Measurements from ENCODE around the gene APOL4. TPM values are rescaled to one million over a fixed set of nuclear protein-coding genes. Genes with fewer than 3 reads are reported as not detected.
A peak's percentile ranks its signal among the peaks of the same experiment; 100 is the strongest.

The APOL4 gene
- total RNA-seq, 1 experiment from 2014 or later = 1.6 TPM

DNA sequence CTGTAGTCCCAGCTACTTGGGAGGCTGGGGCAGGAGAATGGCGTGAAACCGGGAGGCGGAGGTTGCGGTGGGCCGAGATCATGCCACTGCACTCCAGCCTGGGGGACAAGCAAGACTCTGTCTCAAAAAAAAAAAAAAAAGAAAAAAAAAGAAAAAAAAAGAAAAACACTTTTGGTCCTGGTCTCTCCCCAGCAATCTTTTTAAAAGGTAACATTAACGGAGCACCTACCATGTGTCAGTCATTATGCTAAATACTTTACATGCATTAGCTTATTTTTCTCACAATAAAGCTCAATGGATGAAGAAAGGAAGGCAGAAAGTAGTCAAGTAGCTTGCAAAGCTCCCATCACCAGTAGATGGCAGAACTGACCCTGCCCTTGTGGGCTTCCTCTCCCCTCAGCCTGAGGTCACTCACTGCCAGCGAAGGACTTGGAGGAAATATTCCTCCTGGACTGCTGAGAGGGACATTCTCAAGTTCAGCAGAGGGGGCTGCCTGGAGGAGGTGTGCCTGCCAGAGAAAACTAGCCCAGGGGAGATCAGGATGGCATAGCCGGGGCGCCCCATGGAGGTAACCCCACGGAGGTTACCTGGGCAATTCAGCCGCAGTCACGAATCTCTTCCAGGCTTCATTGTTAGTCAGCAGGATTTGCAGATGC, 56.6 kb downstream of the APOL4 start:
- Histone ChIP-seq H3K9me3 (ENCODE audit: low read depth, low read length, poor library complexity, severe bottlenecking) (no peaks in the 10 kb centered on the region), H3K27me3 (replicated peaks; ENCODE audit: insufficient read depth, low read depth, low read length, poor library complexity) (no peaks in the 10 kb centered on the region), H3K27ac (ENCODE audit: low read depth, low read length, poor library complexity, severe bottlenecking) (no peak overlapping the region), H3K36me3 (ENCODE audit: insufficient read depth, low read length, poor library complexity, severe bottlenecking) (no peaks in the 10 kb centered on the region), H3K4me1 (ENCODE audit: insufficient read depth, low read length, poor library complexity, severe bottlenecking) (no peaks in the 10 kb centered on the region), H3K4me3 (ENCODE audit: low read depth, low read length, poor library complexity, severe bottlenecking) (no peak overlapping the region)
- intact Hi-C loops (cut with micrococcal nuclease; ENCODE audit: unreplicated experiment) = loop anchor here (5.0 kb wide), 3 partner anchors 37 to 142 kb away; no protein-coding TSS in a partner anchor
- no TSS peak for BruUV-seq (replicated peaks)
- peak; percentile 69 for DNase-seq (ENCODE audit: low spot score)
- TF ChIP-seq, protein P1, sequence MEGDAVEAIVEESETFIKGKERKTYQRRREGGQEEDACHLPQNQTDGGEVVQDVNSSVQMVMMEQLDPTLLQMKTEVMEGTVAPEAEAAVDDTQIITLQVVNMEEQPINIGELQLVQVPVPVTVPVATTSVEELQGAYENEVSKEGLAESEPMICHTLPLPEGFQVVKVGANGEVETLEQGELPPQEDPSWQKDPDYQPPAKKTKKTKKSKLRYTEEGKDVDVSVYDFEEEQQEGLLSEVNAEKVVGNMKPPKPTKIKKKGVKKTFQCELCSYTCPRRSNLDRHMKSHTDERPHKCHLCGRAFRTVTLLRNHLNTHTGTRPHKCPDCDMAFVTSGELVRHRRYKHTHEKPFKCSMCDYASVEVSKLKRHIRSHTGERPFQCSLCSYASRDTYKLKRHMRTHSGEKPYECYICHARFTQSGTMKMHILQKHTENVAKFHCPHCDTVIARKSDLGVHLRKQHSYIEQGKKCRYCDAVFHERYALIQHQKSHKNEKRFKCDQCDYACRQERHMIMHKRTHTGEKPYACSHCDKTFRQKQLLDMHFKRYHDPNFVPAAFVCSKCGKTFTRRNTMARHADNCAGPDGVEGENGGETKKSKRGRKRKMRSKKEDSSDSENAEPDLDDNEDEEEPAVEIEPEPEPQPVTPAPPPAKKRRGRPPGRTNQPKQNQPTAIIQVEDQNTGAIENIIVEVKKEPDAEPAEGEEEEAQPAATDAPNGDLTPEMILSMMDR (conservative IDR thresholded peaks at IDR 0.05; ENCODE audit: low read depth, low read length) = peak; percentile 77
- TF ChIP-seq EZH2 (IDR thresholded peaks at IDR 0.05; ENCODE audit: borderline replicate concordance, low read depth, low read length, poor library complexity, severe bottlenecking) = no peak
- CTCF ChIA-PET = interaction anchor here (0.7 to 1.3 kb wide), 6 partner anchors 9 to 795 kb away, joined by 3 to 10 read pairs (median 4); partner anchors contain the start of gene APOL2
- POLR2A ChIA-PET (ENCODE audit: low non-redundant PET) = no interaction called here

DNA sequence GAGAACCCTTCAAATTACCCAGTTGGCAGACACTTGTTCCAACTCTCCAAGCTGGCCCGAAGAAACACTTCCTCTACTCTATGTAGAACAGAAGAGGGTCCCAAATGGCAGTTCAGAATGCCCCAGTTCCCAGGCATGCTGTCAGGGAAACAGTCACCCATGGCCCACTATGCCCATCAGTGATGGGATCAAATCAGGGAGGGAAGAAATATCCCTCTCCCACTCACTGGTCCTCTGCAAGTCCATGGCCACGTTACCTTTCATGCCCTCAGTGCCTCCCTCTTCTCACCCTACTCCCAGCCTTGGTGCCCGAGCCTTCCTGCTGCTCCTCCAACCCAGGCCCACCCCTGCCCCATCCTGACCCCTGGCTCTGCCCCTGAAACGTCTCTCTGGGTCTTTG, 57.7 kb downstream of the APOL4 start:
- POLR2A ChIA-PET (ENCODE audit: low non-redundant PET) = no interaction called here
- DNase-seq (ENCODE audit: low spot score) = no peak
- H3K4me1 ChIP-seq (ENCODE audit: insufficient read depth, low read length, poor library complexity, severe bottlenecking) = no peaks in the 10 kb centered on the region
- CTCF ChIA-PET = no interaction called here
- no peak overlapping the region for H3K27ac ChIP-seq (ENCODE audit: low read depth, low read length, poor library complexity, severe bottlenecking)
- no peaks in the 10 kb centered on the region for H3K36me3 ChIP-seq (ENCODE audit: insufficient read depth, low read length, poor library complexity, severe bottlenecking)
- no peak overlapping the region for H3K4me3 ChIP-seq (ENCODE audit: low read depth, low read length, poor library complexity, severe bottlenecking)
- no peak for TF ChIP-seq EZH2 (IDR thresholded peaks at IDR 0.05; ENCODE audit: borderline replicate concordance, low read depth, low read length, poor library complexity, severe bottlenecking)
- TF ChIP-seq, protein P1 (conservative IDR thresholded peaks at IDR 0.05; ENCODE audit: low read depth, low read length) = no peak
- BruUV-seq (replicated peaks) = no TSS peak
- H3K27me3 ChIP-seq (replicated peaks; ENCODE audit: insufficient read depth, low read depth, low read length, poor library complexity) = no peaks in the 10 kb centered on the region
- H3K9me3 ChIP-seq (ENCODE audit: low read depth, low read length, poor library complexity, severe bottlenecking) = no peaks in the 10 kb centered on the region
- intact Hi-C loops (cut with micrococcal nuclease; ENCODE audit: unreplicated experiment) = no loop called here

DNA sequence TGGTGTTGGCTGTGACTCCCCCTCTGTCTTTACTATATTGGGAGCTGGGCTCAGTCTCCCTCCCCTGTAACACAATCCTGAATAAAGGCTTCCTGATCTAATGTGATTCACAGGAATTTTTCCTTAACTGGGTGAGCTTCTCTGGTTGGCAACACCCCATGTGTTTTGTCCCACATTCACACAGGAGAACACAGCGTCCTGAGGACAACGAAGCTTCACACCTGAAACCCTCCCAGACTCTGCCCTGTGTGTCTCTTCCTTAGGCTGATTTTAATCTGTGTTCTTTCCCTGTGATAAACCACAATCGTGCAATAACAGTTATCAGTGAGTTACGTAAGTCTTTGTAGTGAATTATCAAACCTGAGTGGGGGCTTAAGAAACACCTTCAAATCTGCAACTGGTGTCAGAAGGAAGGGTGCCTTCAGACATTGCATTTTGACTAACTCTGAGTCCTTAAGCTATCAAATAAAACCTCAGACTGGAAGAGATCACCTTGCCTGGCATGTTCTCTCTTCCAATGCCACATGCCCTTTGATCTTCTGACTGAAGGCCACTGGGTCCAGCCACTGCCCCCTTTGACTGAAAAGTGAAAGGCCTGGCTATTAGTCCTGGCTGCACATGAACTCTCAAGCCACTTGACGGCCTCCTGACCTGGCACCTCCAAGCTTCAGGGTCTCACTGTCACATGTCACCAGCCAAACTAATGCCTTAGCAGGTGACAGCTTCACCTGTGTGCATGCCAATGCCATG, 58.4 kb downstream of the APOL4 start:
- Histone ChIP-seq H3K4me3 (ENCODE audit: low read depth, low read length, poor library complexity, severe bottlenecking) (no peak overlapping the region), H3K27me3 (replicated peaks; ENCODE audit: insufficient read depth, low read depth, low read length, poor library complexity) (no peaks in the 10 kb centered on the region), H3K36me3 (ENCODE audit: insufficient read depth, low read length, poor library complexity, severe bottlenecking) (no peaks in the 10 kb centered on the region), H3K27ac (ENCODE audit: low read depth, low read length, poor library complexity, severe bottlenecking) (no peak overlapping the region), H3K9me3 (ENCODE audit: low read depth, low read length, poor library complexity, severe bottlenecking) (no peaks in the 10 kb centered on the region), H3K4me1 (ENCODE audit: insufficient read depth, low read length, poor library complexity, severe bottlenecking) (no peaks in the 10 kb centered on the region)
- CTCF ChIA-PET = no interaction called here
- TF ChIP-seq, protein P1 (conservative IDR thresholded peaks at IDR 0.05; ENCODE audit: low read depth, low read length) = no peak
- TF ChIP-seq EZH2 (IDR thresholded peaks at IDR 0.05; ENCODE audit: borderline replicate concordance, low read depth, low read length, poor library complexity, severe bottlenecking) = no peak
- DNase-seq (ENCODE audit: low spot score) = no peak
- no TSS peak for BruUV-seq (replicated peaks)
- POLR2A ChIA-PET (ENCODE audit: low non-redundant PET) = no interaction called here
- intact Hi-C loops (cut with micrococcal nuclease; ENCODE audit: unreplicated experiment) = no loop called here
